Epithelial cell of proximal tubule (primary cell): Measurements from ENCODE around the gene RHOF. TPM values are rescaled to one million over a fixed set of nuclear protein-coding genes. Genes with fewer than 3 reads are reported as not detected.

ENCODE experiments used
- DNase-seq: peaks from one replicate; pipeline ENCODE4 v3.0.0-alpha.2; 2011; ENCODE audit warnings: low read depth
- H3K4me3 ChIP-seq: 2 replicates; pipeline ENCODE4 v1.5.1; 2011; ENCODE audit warnings: low read depth, mild to moderate bottlenecking, low read length
- total RNA-seq: library from RNA; depleted of rRNA; stranded (reverse); fragments of >200 nt; gene quantifications from 2 replicates; pipeline ENCODE4 v1.2.3, GENCODE V29; 2015
- TF ChIP-seq, protein P1 (sequence below): conservative IDR thresholded peaks from 2 replicates; pipeline ENCODE4 v1.5.1; 2012; ENCODE audit warnings: low read depth, mild to moderate bottlenecking, low read length

Gene RHOF
- total RNA-seq, 1 donor from 2014 or later: 180 TPM

DNA sequence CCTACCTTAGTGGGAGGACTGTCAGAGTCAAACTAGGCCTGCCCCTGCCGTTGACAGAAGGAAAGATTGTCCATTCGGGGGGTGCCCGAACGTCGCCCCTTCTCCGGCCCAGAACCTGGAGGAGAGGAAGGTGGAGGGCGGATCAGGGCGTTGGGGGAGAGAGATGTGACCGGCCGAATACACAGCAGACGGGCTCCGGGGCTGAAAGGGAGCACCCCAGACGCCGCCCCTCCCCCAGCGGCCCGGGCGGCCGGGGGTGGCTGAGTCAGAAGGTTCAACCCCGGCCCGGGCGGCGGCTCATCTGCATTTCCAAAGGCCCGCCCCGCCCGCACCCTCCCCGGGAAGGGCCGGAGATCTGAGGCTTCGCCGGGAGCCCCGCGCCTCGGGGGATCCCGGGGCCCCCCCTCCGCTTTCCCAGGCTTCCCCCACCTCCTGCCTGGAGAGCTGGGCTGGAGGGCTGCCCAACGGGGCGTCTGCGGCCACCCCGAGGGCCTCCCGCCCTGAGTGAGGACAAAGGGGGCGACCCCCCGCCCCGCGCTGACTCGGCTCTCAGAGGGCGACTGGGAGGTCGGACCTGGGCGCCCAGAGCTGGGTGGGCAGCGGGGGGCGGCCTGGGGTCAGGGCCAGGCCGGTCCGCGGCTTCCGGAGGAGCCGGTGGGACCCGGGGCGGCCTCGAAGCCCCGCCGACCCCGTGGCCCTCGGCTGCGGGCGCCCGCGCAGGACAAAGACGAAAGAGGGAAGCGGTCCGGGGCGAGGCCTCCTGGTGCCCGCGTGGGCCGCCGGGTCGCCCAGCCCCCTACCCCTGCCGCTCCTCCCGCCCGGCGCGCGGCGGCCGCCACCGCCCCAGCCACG lies 6.6 kb upstream of the RHOF start:
- TF ChIP-seq, protein P1, sequence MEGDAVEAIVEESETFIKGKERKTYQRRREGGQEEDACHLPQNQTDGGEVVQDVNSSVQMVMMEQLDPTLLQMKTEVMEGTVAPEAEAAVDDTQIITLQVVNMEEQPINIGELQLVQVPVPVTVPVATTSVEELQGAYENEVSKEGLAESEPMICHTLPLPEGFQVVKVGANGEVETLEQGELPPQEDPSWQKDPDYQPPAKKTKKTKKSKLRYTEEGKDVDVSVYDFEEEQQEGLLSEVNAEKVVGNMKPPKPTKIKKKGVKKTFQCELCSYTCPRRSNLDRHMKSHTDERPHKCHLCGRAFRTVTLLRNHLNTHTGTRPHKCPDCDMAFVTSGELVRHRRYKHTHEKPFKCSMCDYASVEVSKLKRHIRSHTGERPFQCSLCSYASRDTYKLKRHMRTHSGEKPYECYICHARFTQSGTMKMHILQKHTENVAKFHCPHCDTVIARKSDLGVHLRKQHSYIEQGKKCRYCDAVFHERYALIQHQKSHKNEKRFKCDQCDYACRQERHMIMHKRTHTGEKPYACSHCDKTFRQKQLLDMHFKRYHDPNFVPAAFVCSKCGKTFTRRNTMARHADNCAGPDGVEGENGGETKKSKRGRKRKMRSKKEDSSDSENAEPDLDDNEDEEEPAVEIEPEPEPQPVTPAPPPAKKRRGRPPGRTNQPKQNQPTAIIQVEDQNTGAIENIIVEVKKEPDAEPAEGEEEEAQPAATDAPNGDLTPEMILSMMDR: no peak
- no peak for DNase-seq
- H3K4me3 ChIP-seq: peak overlapping the region; percentile 65

DNA sequence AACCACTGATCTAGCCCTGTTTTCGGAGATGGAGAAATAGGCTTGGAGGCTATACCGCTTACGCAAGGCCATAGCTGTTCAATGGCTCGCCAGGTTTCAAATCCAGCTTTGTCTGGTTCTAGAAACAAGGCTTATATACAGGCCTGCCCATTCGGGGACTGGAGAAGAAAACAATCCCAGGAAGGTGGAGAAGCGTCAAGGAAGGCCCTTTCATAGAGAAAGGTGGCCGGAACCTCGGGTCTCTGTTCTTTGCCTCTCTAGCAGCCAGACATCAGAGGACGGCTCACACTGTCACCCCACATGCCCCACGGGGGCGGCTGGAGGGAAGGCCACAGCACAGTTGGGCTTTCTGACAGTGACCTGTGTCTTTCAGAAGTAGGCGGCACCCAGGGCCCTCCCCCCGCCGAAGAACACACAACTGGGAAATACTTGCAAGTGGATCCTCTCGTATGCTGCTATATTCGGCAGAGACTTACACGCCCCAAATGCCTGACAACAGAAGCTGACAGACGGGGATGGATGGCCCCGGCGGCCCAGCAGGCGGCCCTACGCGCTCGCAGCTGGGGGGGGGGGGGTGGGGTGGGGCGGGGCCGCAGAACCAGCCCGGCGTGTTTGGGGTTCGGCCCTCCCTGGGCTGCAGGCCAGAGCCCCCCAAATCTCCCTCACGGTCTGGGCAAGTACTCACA lies 5.8 kb upstream of the RHOF start:
- no peak for DNase-seq
- TF ChIP-seq, protein P1: no peak
- peak overlapping the region; percentile 65 for H3K4me3 ChIP-seq

DNA sequence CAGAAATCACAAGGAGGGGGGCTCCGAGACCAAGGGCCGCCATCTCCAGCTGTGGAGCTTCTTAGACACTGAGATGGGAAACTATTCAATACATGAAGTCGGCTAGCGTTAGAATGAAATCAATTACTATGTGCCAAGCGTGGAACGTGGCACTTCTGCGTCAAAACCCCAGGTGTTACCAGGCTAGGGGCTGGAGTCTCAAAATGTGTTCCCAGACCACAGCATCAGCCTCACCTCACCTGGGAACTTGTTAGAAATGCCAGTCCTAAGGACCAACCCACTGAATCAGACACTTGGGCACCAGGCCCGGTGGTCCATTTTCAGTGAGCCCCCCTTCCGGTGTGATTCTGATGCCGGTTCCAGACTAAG lies 5.3 kb upstream of the RHOF start:
- H3K4me3 ChIP-seq: peak overlapping the region; percentile 65
- TF ChIP-seq, protein P1: no peak
- no peak for DNase-seq

DNA sequence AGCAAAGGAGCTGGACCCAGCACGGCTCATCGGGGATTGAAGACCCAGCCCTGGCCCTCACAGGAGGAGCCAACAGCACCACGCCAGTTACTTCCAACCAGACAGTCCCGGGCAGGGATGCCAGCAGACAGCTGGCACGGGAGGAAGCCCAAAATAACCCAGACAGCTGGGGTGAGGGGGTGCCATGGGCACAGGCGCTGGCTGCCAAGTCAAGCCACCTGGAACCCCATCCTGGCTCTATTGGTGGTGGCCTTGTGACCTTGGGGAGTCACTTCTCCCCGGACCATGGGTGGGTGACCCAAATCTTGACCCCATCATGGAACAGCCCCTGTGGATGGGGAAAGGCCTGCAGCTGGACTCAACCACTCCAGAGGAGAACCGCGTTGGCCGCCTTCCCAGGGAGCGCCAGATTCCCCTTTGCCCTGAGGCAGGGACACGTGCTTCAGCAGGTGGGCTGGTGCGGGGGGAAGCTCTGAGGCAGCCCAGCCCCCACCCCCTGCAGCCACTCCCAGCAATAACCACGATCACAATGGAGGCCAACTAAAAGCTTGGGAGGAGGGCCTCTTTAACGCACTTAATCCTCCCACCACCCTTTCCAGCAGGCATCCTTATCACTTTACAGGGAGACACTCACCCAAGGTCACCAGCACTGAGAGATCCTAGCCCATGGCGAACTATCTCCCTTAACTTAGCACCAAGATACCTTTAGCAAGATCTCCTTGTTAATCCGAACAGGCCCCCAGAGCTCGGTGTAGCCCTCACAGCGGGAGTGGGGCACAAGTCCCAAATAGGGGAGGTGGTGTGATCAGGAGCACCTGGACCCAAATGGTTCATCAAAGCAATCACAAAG lies 4.7 kb upstream of the RHOF start:
- H3K4me3 ChIP-seq: peak overlapping the region; percentile 65
- TF ChIP-seq, protein P1: no peak
- DNase-seq: no peak

DNA sequence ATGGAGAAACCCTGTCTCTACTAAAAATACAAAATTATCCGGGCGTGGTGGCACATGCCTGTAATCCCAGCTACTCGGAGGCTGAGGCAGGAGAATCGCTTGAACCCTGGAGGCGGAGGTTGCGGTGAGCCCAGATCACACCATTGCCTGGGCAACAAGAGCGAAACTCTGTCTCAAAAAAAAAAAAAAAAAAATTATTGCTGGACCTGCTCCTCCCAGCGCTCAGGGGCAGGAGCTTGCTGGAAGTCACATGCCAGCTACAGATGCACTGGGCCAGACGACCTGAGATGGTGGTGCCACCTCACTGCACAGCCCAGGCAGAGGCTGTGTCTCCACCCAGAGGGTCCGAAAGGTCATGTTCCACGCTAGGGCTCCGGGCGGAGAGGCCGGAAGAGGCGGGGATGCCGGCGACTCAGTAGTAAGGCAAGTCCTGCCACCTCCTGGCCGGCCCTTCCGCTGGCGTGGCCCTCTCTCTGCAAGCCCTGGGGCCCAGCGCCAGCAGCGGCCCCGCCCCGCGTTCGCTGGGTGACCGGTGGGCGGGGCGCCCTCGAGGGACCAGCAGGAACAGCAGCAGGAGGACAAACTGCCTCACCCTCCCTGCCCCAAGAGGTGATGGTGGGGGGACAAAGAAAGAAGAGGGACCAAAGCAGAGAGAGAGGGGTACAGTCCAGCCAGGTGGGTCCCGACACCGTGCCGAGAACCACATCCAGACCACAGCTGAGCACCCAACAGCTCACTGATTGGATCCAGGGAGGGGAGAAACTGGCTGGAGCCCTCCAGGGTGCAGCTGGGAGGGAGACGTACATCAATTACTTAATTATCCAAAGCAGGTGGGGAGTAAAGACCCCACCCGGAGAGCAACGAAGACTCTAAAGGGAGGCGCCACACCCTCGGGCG lies 3.6 kb upstream of the RHOF start:
- TF ChIP-seq, protein P1: peak; percentile 35
- H3K4me3 ChIP-seq: peak overlapping the region; percentile 65
- peak; percentile 93 for DNase-seq
